Upper lobe of left lung (tissue), 4 donors: Measurements from ENCODE around the gene DLST.

ENCODE experiments used
- CTCF ChIP-seq, 6 experiments: fragments of 450-650 bp in 4 of 6; fragments of 200-600 bp in 2 of 6; sonication (generic) in 2 of 6; IDR thresholded peaks; one replicate each; pipeline ENCODE4 v1.5.1; 2016 to 2019; ENCODE audit warnings: antibody characterized with exemption in 6 of 6
- EP300 ChIP-seq, 4 donors: sonication (generic); formaldehyde crosslinking; IDR thresholded peaks; one replicate each; pipeline ENCODE4 v1.5.1; 2017; ENCODE audit warnings: antibody characterized with exemption in 4 of 4, control low read depth in 2 of 4
- POLR2A ChIP-seq, 4 donors: fragments of 450-650 bp; IDR thresholded peaks; one replicate each; pipeline ENCODE4 v1.5.1; 2016 to 2017; ENCODE audit warnings: antibody characterized with exemption in 4 of 4, mild to moderate bottlenecking in 2 of 4

- TF ChIP-seq CTCF (IDR thresholded peaks at IDR 0.05) (no peak), EP300 (IDR thresholded peaks at IDR 0.05) (no peak), POLR2A (IDR thresholded peaks at IDR 0.05) (no peak)
Observed at GRCh38 chr14:74867673-74868072, 14.0 kb upstream of the DLST start.
